GM19035 (cell line): ENCODE data around the gene STRN.
A peak's percentile ranks its signal among the peaks of the same experiment; 100 is the strongest.
"Not testable (repeated sequence)": the region's sequence is repeated elsewhere in the genome, so short reads cannot be mapped to it uniquely, and the experiment has no call there.

Experiments used
- ATAC-seq: cut with Tn5 transposase; IDR thresholded peaks from one replicate; pipeline ENCODE4 v1.9.1; 2021; ENCODE audit not compliant: unreplicated experiment

STRN gene, protein sequence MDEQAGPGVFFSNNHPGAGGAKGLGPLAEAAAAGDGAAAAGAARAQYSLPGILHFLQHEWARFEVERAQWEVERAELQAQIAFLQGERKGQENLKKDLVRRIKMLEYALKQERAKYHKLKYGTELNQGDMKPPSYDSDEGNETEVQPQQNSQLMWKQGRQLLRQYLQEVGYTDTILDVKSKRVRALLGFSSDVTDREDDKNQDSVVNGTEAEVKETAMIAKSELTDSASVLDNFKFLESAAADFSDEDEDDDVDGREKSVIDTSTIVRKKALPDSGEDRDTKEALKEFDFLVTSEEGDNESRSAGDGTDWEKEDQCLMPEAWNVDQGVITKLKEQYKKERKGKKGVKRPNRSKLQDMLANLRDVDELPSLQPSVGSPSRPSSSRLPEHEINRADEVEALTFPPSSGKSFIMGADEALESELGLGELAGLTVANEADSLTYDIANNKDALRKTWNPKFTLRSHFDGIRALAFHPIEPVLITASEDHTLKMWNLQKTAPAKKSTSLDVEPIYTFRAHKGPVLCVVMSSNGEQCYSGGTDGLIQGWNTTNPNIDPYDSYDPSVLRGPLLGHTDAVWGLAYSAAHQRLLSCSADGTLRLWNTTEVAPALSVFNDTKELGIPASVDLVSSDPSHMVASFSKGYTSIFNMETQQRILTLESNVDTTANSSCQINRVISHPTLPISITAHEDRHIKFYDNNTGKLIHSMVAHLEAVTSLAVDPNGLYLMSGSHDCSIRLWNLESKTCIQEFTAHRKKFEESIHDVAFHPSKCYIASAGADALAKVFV

GRCh38 chr2:36966370-36967235, at the start of gene STRN:
STRN (minus strand) TSS chr2:36966536; CDS start chr2:36966463, 73 bp downstream.
- peak; percentile 98 for ATAC-seq

GRCh38 chr2:37013315-37013641, 46.9 kb upstream of the STRN start:
- ATAC-seq, result peak; percentile 17

DNA sequence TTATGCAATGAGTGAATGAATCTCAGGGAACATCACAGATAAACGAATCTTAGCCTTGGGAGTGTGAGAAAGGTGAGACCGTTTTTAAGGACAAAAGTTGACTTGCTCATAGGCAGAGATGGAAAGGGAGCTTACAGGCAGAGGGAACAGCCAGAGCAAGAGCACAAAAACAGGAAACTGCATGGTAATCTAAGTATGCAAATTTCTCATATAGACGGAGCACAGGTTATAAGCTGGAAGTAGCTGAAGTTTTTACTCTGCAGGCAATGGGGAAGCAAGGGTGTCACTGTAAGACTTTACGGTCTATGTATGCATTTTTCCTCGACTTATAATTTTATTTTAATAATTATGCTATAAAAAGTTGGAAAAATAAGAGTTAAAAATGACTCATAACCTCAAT, 44.8 kb upstream of the STRN start:
- ATAC-seq, result no peak

GRCh38 chr2:37005118-37005868, 39.0 kb upstream of the STRN start:
- ATAC-seq, result peak; percentile 98

DNA sequence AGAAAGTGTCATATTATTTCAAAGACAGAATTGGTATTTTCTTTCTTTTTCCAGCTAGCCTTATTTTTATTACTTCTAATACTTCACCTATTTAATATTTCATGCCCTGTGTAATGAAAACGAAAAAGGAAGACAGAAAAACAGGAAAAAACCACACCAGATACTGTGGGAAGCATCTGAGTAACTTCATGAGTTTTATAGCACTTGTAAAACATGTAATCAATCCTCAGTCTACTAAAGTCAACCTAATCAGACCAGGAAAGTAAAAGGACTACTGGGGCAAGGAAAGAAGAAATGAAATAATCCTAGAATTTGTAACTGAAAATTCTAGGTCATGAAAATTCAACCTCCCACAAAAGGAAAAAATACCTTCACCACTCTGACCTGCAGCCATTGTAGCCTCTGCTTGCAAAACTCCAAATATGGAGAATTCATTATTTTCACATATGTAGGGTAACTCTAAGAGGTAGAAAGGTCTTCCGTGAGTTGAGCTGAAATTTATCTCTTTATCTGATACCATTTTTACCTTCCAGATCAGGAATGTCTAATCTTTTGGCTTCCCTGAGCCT, 34.7 kb upstream of the STRN start:
- no peak for ATAC-seq

GRCh38 chr2:37000318-37000717, 34.0 kb upstream of the STRN start:
- no peak for ATAC-seq

DNA sequence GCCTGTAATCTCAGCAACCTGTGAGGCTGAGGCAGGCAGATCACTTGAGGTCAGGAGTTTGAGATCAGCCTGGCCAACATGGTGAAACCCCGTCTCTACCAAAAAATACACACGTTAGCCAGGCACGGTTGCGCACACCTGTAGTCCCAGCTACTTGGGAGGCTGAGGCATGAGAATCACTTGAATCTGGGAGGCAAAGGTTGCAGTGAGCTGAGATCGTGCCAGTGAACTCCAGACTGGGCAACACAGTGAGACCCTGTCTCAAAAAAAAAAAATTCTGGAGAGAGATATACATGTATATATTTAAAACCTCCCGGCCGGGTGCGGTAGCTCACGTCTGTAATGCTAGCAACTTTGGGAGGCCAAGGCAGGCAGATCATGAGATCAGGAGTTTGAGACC, 33.1 kb upstream of the STRN start:
- ATAC-seq, result not testable (repeated sequence)

DNA sequence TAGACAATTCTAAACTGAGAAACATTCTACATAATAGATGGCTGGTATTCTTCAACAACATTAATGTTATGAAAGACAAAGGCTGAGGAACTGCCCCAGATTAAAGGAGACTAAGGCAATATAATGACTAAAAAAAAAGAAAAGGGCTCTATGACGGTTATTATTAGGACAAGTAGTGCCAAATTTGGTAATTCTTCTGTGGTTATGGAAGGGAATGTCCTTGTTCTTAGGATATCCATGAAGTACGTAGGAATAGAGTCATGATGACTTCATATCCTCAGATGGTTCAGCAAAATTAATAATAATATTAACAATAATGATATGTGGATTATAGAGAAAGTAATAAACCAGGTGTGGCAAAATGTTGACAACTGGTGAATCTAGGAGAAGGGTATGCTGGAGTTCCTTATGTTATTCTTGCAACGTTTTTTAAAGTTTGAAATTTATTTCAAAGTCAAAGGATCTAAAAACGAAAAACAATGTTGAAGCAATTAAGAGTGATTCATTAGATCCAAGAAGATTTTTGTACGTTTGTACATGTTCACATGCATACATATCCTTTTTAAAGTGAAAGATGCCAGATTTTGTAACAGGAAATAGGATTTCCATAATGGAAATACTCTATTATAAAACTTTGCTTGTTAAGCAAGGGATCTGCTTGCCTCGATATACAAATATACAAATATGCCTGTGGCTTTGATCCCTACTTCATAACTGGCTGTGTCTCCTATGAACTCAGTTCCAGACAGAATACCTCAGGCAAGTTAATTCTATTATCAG, 27.7 kb upstream of the STRN start:
- no peak for ATAC-seq

GRCh38 chr2:36988008-36988407, 21.7 kb upstream of the STRN start:
- ATAC-seq, result no peak

DNA sequence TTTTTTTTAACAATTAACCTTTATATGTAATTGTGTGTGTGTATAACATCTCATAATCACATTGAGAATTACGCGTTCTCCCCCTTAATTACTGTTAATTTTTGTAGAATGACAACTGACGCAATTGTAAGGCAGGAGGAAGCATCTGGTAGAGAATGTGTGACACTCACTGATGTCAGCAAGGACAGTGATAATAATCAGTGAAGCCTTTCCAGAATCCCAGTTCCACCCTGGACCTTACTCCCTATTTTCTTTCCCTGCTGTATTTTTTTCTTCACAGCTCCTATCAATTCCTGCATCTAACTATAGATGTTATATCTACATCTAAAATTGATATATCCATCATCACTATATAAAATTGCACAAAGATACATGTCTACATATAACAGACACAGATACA, 16.1 kb upstream of the STRN start:
- no peak for ATAC-seq

- ATAC-seq, result no peak
Observed at GRCh38 chr2:36981911-36982310, 15.6 kb upstream of the STRN start.

DNA sequence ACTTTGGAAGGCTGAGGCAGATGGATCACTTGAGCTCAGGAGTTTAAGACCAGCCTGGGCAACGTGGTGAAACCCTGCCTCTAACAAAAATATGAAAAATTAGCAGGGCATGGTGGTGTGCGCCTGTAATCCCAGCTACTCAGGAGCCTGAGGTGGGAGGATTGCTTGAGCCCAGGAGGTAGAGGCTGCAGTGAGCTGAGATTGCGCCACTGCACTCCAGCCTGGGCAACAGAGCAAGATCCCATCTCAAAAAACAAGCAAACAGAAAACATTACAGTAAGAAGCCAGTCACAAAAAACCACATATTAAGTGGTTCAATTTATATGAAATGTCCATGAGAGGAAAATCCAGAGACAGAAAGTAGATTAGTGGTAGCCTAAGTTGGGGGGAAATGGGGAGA, 12.7 kb upstream of the STRN start:
- not testable (repeated sequence) for ATAC-seq

DNA sequence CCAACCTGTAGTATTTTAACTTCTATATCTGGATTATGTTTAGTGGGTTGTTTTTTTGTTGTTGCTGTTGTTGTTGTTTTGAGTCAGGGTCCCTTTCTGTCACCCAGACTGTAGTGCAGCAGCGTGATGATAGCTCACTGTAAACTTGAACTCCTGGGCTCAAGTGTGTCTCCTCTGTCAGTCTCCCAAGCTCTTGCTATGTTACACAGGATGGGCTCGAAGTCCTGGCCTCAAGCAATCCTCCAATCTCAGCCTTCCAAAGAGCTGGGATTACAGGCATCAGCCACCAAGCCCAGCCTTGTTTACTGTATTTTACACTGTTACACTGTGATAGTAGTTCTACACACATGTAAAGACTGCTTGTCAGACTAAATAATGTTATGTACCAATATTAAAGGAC, 9.7 kb upstream of the STRN start:
- no peak for ATAC-seq

- no peak for ATAC-seq
Observed at GRCh38 chr2:36975306-36975705, 9.0 kb upstream of the STRN start.

- ATAC-seq, result no peak
Observed at GRCh38 chr2:36973320-36973719, 7.0 kb upstream of the STRN start.

- no peak for ATAC-seq
Observed at GRCh38 chr2:36971990-36972389, 5.7 kb upstream of the STRN start.

GRCh38 chr2:36967236-36967876, 1.0 kb upstream of the STRN start:
- no peak for ATAC-seq

DNA sequence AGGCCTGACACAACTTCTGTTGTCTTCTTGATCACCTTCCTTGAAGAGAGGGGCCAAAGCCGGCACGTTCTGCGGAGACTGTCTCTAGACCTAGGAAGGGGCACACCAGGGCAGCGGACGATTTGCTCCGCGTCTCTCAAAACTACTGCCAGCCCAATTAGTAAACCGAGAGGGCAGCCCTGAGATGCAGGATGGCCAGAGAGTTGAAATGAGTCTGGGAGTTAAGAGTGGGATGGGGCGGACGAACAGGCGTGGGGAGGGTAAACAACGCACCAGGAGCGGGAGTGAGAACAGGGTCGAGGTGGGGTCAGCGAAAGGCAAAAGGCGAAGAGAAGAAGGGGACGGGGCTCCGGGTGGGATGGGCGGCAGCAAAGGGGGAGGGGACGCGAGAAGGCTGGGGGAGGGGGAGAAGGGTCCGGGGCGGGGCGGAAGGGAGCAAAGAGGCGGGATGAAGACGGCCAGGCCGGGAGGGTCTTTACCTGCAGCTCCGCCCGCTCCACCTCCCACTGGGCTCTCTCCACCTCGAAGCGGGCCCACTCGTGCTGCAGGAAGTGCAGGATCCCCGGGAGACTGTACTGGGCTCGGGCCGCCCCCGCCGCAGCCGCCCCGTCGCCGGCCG, 476 bp downstream of the STRN start:
- ATAC-seq, result peak; percentile 37

DNA sequence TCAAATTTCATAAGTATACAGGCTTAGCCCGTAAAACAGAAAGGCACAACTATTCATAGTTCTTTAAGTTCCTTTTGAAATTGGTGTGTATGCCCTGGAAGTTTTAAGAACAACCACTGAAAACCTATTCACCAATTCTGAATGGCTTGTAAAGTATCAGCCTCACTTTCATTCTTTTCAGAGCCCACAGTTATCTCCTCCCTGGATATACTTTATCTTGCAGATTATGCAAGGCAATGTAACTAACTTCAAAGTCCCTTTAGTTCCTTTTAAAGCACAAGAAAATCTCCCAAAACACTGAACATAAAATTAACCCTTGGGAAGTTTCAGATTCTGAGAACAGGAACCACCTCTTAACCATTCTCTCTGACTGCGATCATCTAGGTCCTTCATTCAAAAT, 1.1 kb downstream of the STRN start:
- no peak for ATAC-seq
